Ishikawa (cell line): ENCODE data around the gene UBE2J1.

Source experiments
- CREB1 ChIP-seq: IDR thresholded peaks from 2 replicates; pipeline ENCODE4 v1.6.1; 2012; ENCODE audit warnings: low read depth
- TCF12 ChIP-seq: IDR thresholded peaks from 2 replicates; pipeline ENCODE4 v1.6.1; 2012; ENCODE audit warnings: low read depth

DNA sequence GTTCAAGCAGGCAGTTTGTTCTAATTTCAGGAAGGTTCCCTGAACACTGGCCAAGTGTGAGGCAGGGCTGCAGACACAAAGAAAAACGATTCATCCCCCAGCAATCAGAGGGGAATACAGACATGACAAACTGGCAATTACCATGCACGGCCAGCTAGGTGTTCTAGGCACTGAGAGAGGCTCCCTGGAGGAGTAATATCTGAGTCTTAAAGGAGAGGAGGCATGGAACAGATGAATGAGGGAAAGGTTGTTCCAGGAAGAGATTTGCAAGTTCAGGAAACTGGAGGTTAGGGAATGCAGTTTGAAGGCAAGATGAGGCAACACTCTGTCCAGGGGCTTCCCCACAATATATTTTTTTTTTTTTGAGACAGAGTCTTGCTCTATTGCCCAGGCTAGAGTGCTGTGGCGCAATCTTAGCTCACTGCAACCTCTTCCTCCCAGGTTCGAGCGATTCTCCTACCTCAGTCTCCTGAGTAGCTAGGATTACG lies 48.4 kb upstream of the UBE2J1 start:
- TF ChIP-seq TCF12: no peak
- TF ChIP-seq CREB1: no peak
